Endothelial cell of umbilical vein (primary cell): ENCODE results near the gene ERGIC1. TPM values are rescaled to one million over a fixed set of nuclear protein-coding genes. Genes with fewer than 3 reads are reported as not detected.
"Not testable (repeated sequence)": the region's sequence is repeated elsewhere in the genome, so short reads cannot be mapped to it uniquely, and the experiment has no call there.

ENCODE experiments used
- BruUV-seq: library from RNA; stranded (reverse); fragments of 400-500 nt; replicated peaks from 2 replicates; lab custom pipeline; 2021; lab: Mats Ljungman, UMichigan
- CTCF ChIA-PET: fragments of 300-600, 350-600 bp; sonication (Branson Sonifier 250); formaldehyde crosslinking; loops from one replicate; lab custom pipeline; 2021; ENCODE audit warnings: antibody characterized with exemption, inconsistent platforms; lab: Charles Lee
- POLR2A ChIA-PET: fragments of 300-600, 350-600 bp; sonication (Branson Sonifier 250); formaldehyde crosslinking; loops from one replicate; lab custom pipeline; 2021; ENCODE audit warnings: antibody characterized with exemption, inconsistent platforms; lab: Charles Lee
- DNase-seq: peaks from one replicate; pipeline ENCODE4 v3.0.0-alpha.2; 2011; ENCODE audit warnings: low read depth, low spot score
- FAIRE-seq: peaks from 2 replicates; lab custom pipeline; 2011; peaks lifted over from hg19 to GRCh38; lab: Jason Lieb, UNC
- H2AFZ ChIP-seq: 2 replicates; pipeline ENCODE4 v1.6.0; 2012; ENCODE audit warnings: low read depth, low read length, control low read depth, inconsistent platforms
- H3K27ac ChIP-seq: 2 replicates; pipeline ENCODE4 v1.5.1; 2011; ENCODE audit warnings: low read depth, mild to moderate bottlenecking, control low read depth, low read length, moderate library complexity; ENCODE audit not compliant: insufficient read depth
- H3K27me3 ChIP-seq, 2 experiments: 2 replicates each; pipeline versions ENCODE4 v1.6.0 to v1.6.1; 2011; ENCODE audit warnings: low read length in 2 of 2, mixed read lengths in 1 of 2; ENCODE audit not compliant: control insufficient read depth in 2 of 2, insufficient read depth in 2 of 2
- H3K36me3 ChIP-seq, 2 experiments: 2 replicates in 1 of 2; 3 replicates in 1 of 2; pipeline ENCODE4 v1.5.1; 2011; ENCODE audit warnings: low read length in 2 of 2, mild to moderate bottlenecking in 1 of 2, moderate library complexity in 1 of 2; ENCODE audit not compliant: control insufficient read depth in 2 of 2, insufficient read depth in 2 of 2; ENCODE audit errors: extremely low read depth in 1 of 2
- H3K4me1 ChIP-seq: 3 replicates; pipeline ENCODE4 v1.5.1; 2011; ENCODE audit warnings: mild to moderate bottlenecking, low read length; ENCODE audit not compliant: control insufficient read depth, insufficient read depth; ENCODE audit errors: extremely low read depth
- H3K4me2 ChIP-seq: 2 replicates; pipeline ENCODE4 v1.6.1; 2011; ENCODE audit warnings: low read length, control low read depth, mixed read lengths; ENCODE audit not compliant: insufficient read depth
- H3K4me3 ChIP-seq, 3 experiments: fragments of 200-600 bp in 1 of 3; sonication (generic), shearing (Covaris generic) in 1 of 3; replicated peaks in 1 of 3; 2 replicates each; pipeline ENCODE4 v1.5.1; 2011 to 2016; ENCODE audit warnings: control low read depth in 3 of 3, low read length in 3 of 3, mild to moderate bottlenecking in 2 of 3, inconsistent platforms in 1 of 3, low read depth in 1 of 3, moderate library complexity in 1 of 3; ENCODE audit not compliant: insufficient read depth in 1 of 3
- H3K79me2 ChIP-seq: 2 replicates; pipeline ENCODE4 v1.6.0; 2012; ENCODE audit warnings: low read length, inconsistent platforms; ENCODE audit not compliant: control insufficient read depth, insufficient read depth
- H3K9ac ChIP-seq: replicated peaks from 2 replicates; pipeline ENCODE3; 2011; ENCODE audit warnings: low read length, control low read depth; ENCODE audit not compliant: insufficient read depth; ENCODE audit errors: extremely low read depth
- H3K9me1 ChIP-seq: replicated peaks from 3 replicates; pipeline ENCODE4 v1.6.0; 2011; ENCODE audit warnings: mild to moderate bottlenecking, low read length; ENCODE audit not compliant: control insufficient read depth, insufficient read depth; ENCODE audit errors: extremely low read depth
- H3K9me3 ChIP-seq: replicated peaks from 2 replicates; pipeline ENCODE4 v1.5.1; 2012; ENCODE audit warnings: low read length, inconsistent platforms; ENCODE audit not compliant: control insufficient read depth, insufficient read depth
- H4K20me1 ChIP-seq: replicated peaks from 2 replicates; pipeline ENCODE3; 2011; ENCODE audit warnings: mild to moderate bottlenecking, low read length; ENCODE audit not compliant: control insufficient read depth, insufficient read depth; ENCODE audit errors: extremely low read depth
- EZH2 ChIP-seq: IDR thresholded peaks from 2 replicates; pipeline ENCODE4 v1.6.1; 2012; ENCODE audit warnings: borderline replicate concordance, low read depth, mild to moderate bottlenecking, moderate library complexity, low read length, inconsistent platforms; ENCODE audit not compliant: severe bottlenecking
- FOS ChIP-seq: IDR thresholded peaks from 2 replicates; pipeline ENCODE4 v1.6.1; 2011; ENCODE audit warnings: mild to moderate bottlenecking, low read length, moderate library complexity, borderline replicate concordance; ENCODE audit not compliant: insufficient read depth
- GATA2 ChIP-seq: IDR thresholded peaks from 2 replicates; pipeline ENCODE4 v1.7.0; 2011; ENCODE audit warnings: low read depth, mild to moderate bottlenecking, moderate library complexity, mixed read lengths, low read length; ENCODE audit not compliant: insufficient read length, insufficient read depth
- JUN ChIP-seq: IDR thresholded peaks from 2 replicates; pipeline ENCODE4 v1.6.1; 2011; ENCODE audit warnings: borderline replicate concordance, low read depth; ENCODE audit not compliant: insufficient read length, insufficient read depth
- MYC ChIP-seq: IDR thresholded peaks from one replicate; pipeline ENCODE4 v1.6.1; 2011; ENCODE audit warnings: mild to moderate bottlenecking, low read depth, low read length
- POLR2A ChIP-seq: IDR thresholded peaks from 2 replicates; pipeline ENCODE4 v1.6.1; 2012; ENCODE audit warnings: low read depth, mild to moderate bottlenecking, control low read depth, low read length
- POLR2AphosphoS5 ChIP-seq: IDR thresholded peaks from 2 replicates; pipeline ENCODE4 v1.6.1; 2012; ENCODE audit warnings: low read depth, mild to moderate bottlenecking, control low read depth, low read length, moderate library complexity; ENCODE audit not compliant: insufficient read depth
- dilution Hi-C: fragments of 300-500 bp; cut with MboI; formaldehyde crosslinking; loops from one replicate; pipeline ENCODE4 v1.15.0; 2019; ENCODE audit warnings: low sequenced_read_pairs; ENCODE audit not compliant: extremely low pct_ligation_motif_present
- intact Hi-C: fragments of 100-400 bp; cut with micrococcal nuclease; formaldehyde crosslinking; loops from one replicate; pipeline ENCODE4 v1.10.0; 2022
- polyA plus RNA-seq, 4 experiments: library from polyadenylated mRNA; depleted of rRNA in 3 of 4; stranded (reverse) in 3 of 4; unstranded in 1 of 4; fragments of >200 nt; gene quantifications; 2 replicates each; pipeline versions ENCODE4 v1.2.1 to v1.2.3, GENCODE V29; 2011 to 2012; ENCODE audit warnings: missing spikeins in 1 of 4
- total RNA-seq: library from RNA; stranded (reverse); gene quantifications from 2 replicates; pipeline ENCODE4 v1.2.3, GENCODE V29; 2021
- TF ChIP-seq, protein P1 (sequence below): IDR thresholded peaks from 2 replicates; pipeline ENCODE4 v1.6.1; 2011; ENCODE audit not compliant: insufficient read depth, insufficient read length
- TF ChIP-seq, protein P2 (sequence below), 2 donors: IDR thresholded peaks; 1 replicate in 1 of 2; 2 replicates in 1 of 2; pipeline ENCODE4 v1.5.1; 2011; ENCODE audit warnings: low read length in 2 of 2, mild to moderate bottlenecking in 2 of 2, moderate library complexity in 2 of 2, control low read depth in 1 of 2, inconsistent platforms in 1 of 2, low read depth in 1 of 2; ENCODE audit not compliant: insufficient read depth in 1 of 2; ENCODE audit errors: extremely low read depth in 1 of 2

ERGIC1 gene
- total and polyA plus RNA-seq, 2 donors (not counting 3 experiments of a cell fraction or from before 2014, with no cell fraction given) = 105 to 109 TPM

DNA sequence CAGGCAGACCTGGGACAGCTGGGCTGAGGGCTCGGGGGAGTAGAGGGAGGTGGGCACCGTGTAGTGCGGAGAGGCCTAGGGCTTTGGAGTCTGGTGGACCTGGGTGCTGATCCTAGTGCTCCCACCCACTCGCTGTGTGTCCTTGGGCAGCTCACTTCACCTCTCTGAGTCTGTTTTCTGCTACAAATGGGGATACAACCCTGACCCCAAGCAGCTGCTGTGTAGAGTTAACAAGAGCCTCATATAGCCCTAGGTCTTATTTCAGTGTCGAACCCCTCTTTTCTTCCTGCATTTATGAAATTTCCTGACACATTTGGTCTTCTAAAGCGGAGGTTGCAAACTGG lies 16.4 kb downstream of the ERGIC1 start:
- H2AFZ ChIP-seq = no peak overlapping the region
- H3K9me3 ChIP-seq = no peaks in the 10 kb centered on the region
- H3K9ac ChIP-seq = no peak overlapping the region
- peaks cover 17% of the 10 kb centered on the region for H3K4me1 ChIP-seq
- intact Hi-C loops (no loop called here), dilution Hi-C loops (no loop called here)
- H3K9me1 ChIP-seq = no peaks in the 10 kb centered on the region
- POLR2A ChIA-PET = no interaction called here
- H3K36me3 ChIP-seq = no peaks in the 10 kb centered on the region
- CTCF ChIA-PET = interaction anchor here (1.2 to 1.6 kb wide), 3 partner anchors 9 to 78 kb away, joined by 4 to 7 read pairs (median 7); no protein-coding TSS in a partner anchor
- H3K4me3 ChIP-seq = no peak overlapping the region
- H3K4me2 ChIP-seq = no peak overlapping the region
- FAIRE-seq (no peak), DNase-seq (no peak)
- no peak for TF ChIP-seq POLR2AphosphoS5
- no peak for TF ChIP-seq JUN
- TF ChIP-seq MYC = no peak
- TF ChIP-seq POLR2A = no peak
- TF ChIP-seq, protein P1, sequence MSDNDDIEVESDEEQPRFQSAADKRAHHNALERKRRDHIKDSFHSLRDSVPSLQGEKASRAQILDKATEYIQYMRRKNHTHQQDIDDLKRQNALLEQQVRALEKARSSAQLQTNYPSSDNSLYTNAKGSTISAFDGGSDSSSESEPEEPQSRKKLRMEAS = no peak
- TF ChIP-seq, protein P2, sequence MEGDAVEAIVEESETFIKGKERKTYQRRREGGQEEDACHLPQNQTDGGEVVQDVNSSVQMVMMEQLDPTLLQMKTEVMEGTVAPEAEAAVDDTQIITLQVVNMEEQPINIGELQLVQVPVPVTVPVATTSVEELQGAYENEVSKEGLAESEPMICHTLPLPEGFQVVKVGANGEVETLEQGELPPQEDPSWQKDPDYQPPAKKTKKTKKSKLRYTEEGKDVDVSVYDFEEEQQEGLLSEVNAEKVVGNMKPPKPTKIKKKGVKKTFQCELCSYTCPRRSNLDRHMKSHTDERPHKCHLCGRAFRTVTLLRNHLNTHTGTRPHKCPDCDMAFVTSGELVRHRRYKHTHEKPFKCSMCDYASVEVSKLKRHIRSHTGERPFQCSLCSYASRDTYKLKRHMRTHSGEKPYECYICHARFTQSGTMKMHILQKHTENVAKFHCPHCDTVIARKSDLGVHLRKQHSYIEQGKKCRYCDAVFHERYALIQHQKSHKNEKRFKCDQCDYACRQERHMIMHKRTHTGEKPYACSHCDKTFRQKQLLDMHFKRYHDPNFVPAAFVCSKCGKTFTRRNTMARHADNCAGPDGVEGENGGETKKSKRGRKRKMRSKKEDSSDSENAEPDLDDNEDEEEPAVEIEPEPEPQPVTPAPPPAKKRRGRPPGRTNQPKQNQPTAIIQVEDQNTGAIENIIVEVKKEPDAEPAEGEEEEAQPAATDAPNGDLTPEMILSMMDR (IDR thresholded peaks at IDR 0.05; ENCODE audit: extremely low read depth in 1 of 2, insufficient read depth in 1 of 2, low read depth in 1 of 2, low read length in 2 of 2) = no peak
- no peak for TF ChIP-seq GATA2
- TF ChIP-seq FOS = no peak
- TF ChIP-seq EZH2 = no peak
- H3K79me2 ChIP-seq = peaks cover 68% of the 10 kb centered on the region
- H3K27ac ChIP-seq = no peak overlapping the region
- H3K27me3 ChIP-seq = no peaks in the 10 kb centered on the region
- no TSS peak for BruUV-seq
- no peaks in the 10 kb centered on the region for H4K20me1 ChIP-seq

DNA sequence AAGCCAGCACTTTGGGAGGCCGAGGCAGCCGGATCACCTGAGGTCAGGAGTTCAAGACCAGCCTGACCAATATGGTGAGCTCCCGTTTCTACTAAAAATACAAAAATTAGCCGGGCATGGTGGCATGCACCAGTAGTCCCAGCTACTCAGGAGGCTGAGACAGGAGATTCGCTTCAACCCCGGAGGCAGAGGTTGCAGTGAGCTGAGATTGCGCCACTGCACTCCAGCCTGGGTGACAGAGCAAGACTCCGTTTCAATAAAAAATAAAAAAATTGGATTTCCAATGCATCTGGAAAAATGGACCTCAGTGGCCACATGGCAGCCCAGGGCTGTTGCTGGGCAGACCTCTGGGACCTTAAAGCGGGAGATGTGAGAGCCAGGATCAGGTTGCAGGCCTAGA lies 17.2 kb downstream of the ERGIC1 start:
- peaks cover 24% of the 10 kb centered on the region for H3K4me1 ChIP-seq
- BruUV-seq, H4K20me1 ChIP-seq, H2AFZ ChIP-seq, H3K9me1 ChIP-seq, H3K4me3 ChIP-seq, H3K9me3 ChIP-seq, H3K36me3 ChIP-seq, FAIRE-seq, POLR2A ChIA-PET, dilution Hi-C loops, H3K27ac ChIP-seq, H3K9ac ChIP-seq, DNase-seq, intact Hi-C loops, H3K4me2 ChIP-seq, H3K27me3 ChIP-seq: not testable (repeated sequence)
- H3K79me2 ChIP-seq = peaks cover 62% of the 10 kb centered on the region
- CTCF ChIA-PET = interaction anchor here (1.2 kb wide), 1 partner anchor 12 kb away, joined by 3 read pairs; no protein-coding TSS in a partner anchor
